ENCODE results near the gene DCPS.
"Not testable (repeated sequence)": the region's sequence is repeated elsewhere in the genome, so short reads cannot be mapped to it uniquely, and the experiment has no call there.

Gene DCPS

GRCh38 chr11:126345759-126346585 lies 42.1 kb downstream of the DCPS start:
- peak; percentile 35 for DNase-seq (ENCODE audit: low spot score)

- no peak for DNase-seq (ENCODE audit: low spot score)
These were observed 42.7 kb downstream of the DCPS start for GRCh38 chr11:126346586-126346940.

- not testable (repeated sequence) for DNase-seq (ENCODE audit: low spot score)
These were observed 43.1 kb downstream of the DCPS start for GRCh38 chr11:126346946-126347345.

- no peak for DNase-seq (ENCODE audit: low spot score)
These were observed 44.1 kb downstream of the DCPS start for GRCh38 chr11:126347751-126348668.

GRCh38 chr11:126348806-126349582 lies 45.1 kb downstream of the DCPS start:
- DNase-seq (ENCODE audit: low spot score): no peak

- no peak for DNase-seq (ENCODE audit: low spot score)
These were observed 47.0 kb downstream of the DCPS start for GRCh38 chr11:126350836-126351235.

GRCh38 chr11:126352163-126352562 lies 48.3 kb downstream of the DCPS start:
- no peak for DNase-seq (ENCODE audit: low spot score)

GRCh38 chr11:126352934-126353801 lies 49.3 kb downstream of the DCPS start:
- DNase-seq (ENCODE audit: low spot score): peak; percentile 66

- DNase-seq (ENCODE audit: low spot score): no peak
These were observed 50.9 kb downstream of the DCPS start for GRCh38 chr11:126354631-126355323.

GRCh38 chr11:126355324-126355925 lies 51.6 kb downstream of the DCPS start, which contains the start of gene ST3GAL4:
ST3GAL4 (plus strand) TSS chr11:126355686; CDS start chr11:126406156, 50,470 bp downstream.
- peak; percentile 70 for DNase-seq (ENCODE audit: low spot score)

- DNase-seq (ENCODE audit: low spot score): peak; percentile 34
These were observed 52.4 kb downstream of the DCPS start for GRCh38 chr11:126355926-126356897.

GRCh38 chr11:126357055-126357962 lies 53.4 kb downstream of the DCPS start:
- no peak for DNase-seq (ENCODE audit: low spot score)

GRCh38 chr11:126357969-126358762 lies 54.3 kb downstream of the DCPS start:
- no peak for DNase-seq (ENCODE audit: low spot score)

- DNase-seq (ENCODE audit: low spot score): no peak
These were observed 54.9 kb downstream of the DCPS start for GRCh38 chr11:126358763-126359160.

- DNase-seq (ENCODE audit: low spot score): no peak
These were observed 55.7 kb downstream of the DCPS start for GRCh38 chr11:126359431-126360048.

- no peak for DNase-seq (ENCODE audit: low spot score)
These were observed 56.2 kb downstream of the DCPS start for GRCh38 chr11:126360049-126360446.

All from kidney tubule cell (primary cell).